K562 (cell line): Measurements from ENCODE around the gene OBSL1. TPM values are rescaled to one million over a fixed set of nuclear protein-coding genes. Genes with fewer than 3 reads are reported as not detected.
A peak's percentile ranks its signal among the peaks of the same experiment; 100 is the strongest.

Experiments
- ATAC-seq: fragments of 200-7000 bp; cut with Tn5 transposase; 3 replicates; pipeline ENCODE4 v1.9.1; 2020; ENCODE audit warnings: moderate library complexity
- BruUV-seq: library from RNA; stranded (reverse); fragments of 400-500 nt; replicated peaks from 2 replicates; lab custom pipeline; 2021; lab: Mats Ljungman, UMichigan
- CTCF ChIA-PET: fragments of 300-600 bp; formaldehyde crosslinking; extraction: SDS; loops from one replicate; lab custom pipeline; 2021; ENCODE audit warnings: low intra/inter-chr PET ratio; lab: Yijun Ruan, JAX
- POLR2A ChIA-PET: fragments of 300-600, 350-650 bp; sonication (Branson Sonifier 250); formaldehyde crosslinking; extraction: SDS; loops from one replicate; lab custom pipeline; 2021; ENCODE audit warnings: antibody characterized with exemption, inconsistent platforms; lab: Yijun Ruan, JAX
- DNase-seq, 4 experiments: peaks; one replicate each; pipeline versions ENCODE4 v3.0.0 to v3.0.0-alpha.2; 2011 to 2018; ENCODE audit warnings: low spot score in 3 of 4, mixed read lengths in 3 of 4; ENCODE audit errors: extremely low read depth in 1 of 4
- FAIRE-seq: peaks from 2 replicates; lab custom pipeline; 2011; peaks lifted over from hg19 to GRCh38; lab: Jason Lieb, UNC
- H2AFZ ChIP-seq: 2 replicates; pipeline ENCODE4 v1.6.0; 2011; ENCODE audit warnings: low read depth, low read length, control low read depth, inconsistent platforms
- H3K27ac ChIP-seq: fragments of 200-600 bp; 3 replicates; pipeline ENCODE4 v1.8.0; 2011; ENCODE audit warnings: low read depth, mild to moderate bottlenecking, control low read depth, inconsistent platforms, low read length, moderate library complexity, mixed read lengths; ENCODE audit errors: extremely low read depth
- H3K27me3 ChIP-seq, 2 experiments: fragments of 300-600 bp in 1 of 2; 2 replicates in 1 of 2; 3 replicates in 1 of 2; pipeline versions ENCODE4 v1.6.0 to v1.8.0; 2011; ENCODE audit warnings: inconsistent platforms in 2 of 2, low read length in 2 of 2, mild to moderate bottlenecking in 1 of 2, mixed read lengths in 1 of 2, moderate library complexity in 1 of 2; ENCODE audit not compliant: control insufficient read depth in 2 of 2, insufficient read depth in 2 of 2
- H3K36me3 ChIP-seq: fragments of 300-600 bp; 3 replicates; pipeline ENCODE4 v1.8.0; 2011; ENCODE audit warnings: mild to moderate bottlenecking, low read length, inconsistent platforms; ENCODE audit not compliant: control insufficient read depth, insufficient read depth
- H3K4me1 ChIP-seq, 2 experiments: fragments of 200-600 bp in 1 of 2; replicated peaks in 1 of 2; 2 replicates in 1 of 2; 3 replicates in 1 of 2; pipeline versions ENCODE4 v1.5.1 to v1.8.0; 2011; ENCODE audit warnings: inconsistent platforms in 2 of 2, low read length in 2 of 2, mild to moderate bottlenecking in 1 of 2, mixed read lengths in 1 of 2, moderate library complexity in 1 of 2; ENCODE audit not compliant: control insufficient read depth in 2 of 2, insufficient read depth in 2 of 2
- H3K4me2 ChIP-seq: 2 replicates; pipeline ENCODE4 v1.6.1; 2011; ENCODE audit warnings: low read length, control low read depth, inconsistent platforms, mixed read lengths; ENCODE audit not compliant: insufficient read depth
- H3K4me3 ChIP-seq: fragments of 200-600 bp; sonication (generic), shearing (Covaris generic); 2 replicates; pipeline ENCODE4 v1.5.1; 2016; ENCODE audit warnings: control low read depth, inconsistent platforms
- H3K79me2 ChIP-seq: fragments of 200-600 bp; 3 replicates; pipeline ENCODE4 v1.8.0; 2011; ENCODE audit warnings: low read length, inconsistent platforms; ENCODE audit not compliant: control insufficient read depth, insufficient read depth
- H3K9ac ChIP-seq, 2 experiments: 2 replicates each; pipeline versions ENCODE4 v1.6.0 to v1.6.1; 2011; ENCODE audit warnings: low read depth in 2 of 2, low read length in 2 of 2, control low read depth in 1 of 2, inconsistent platforms in 1 of 2, mild to moderate bottlenecking in 1 of 2, mixed read lengths in 1 of 2; ENCODE audit not compliant: insufficient read depth in 1 of 2
- H3K9me1 ChIP-seq: one replicate; pipeline ENCODE4 v1.6.0; 2011; ENCODE audit warnings: inconsistent platforms, mild to moderate bottlenecking, low read length, moderate library complexity; ENCODE audit not compliant: control insufficient read depth, insufficient read depth
- H3K9me3 ChIP-seq: replicated peaks from 2 replicates; pipeline ENCODE4 v1.5.1; 2011; ENCODE audit warnings: low read depth, low read length, inconsistent platforms; ENCODE audit not compliant: control insufficient read depth, insufficient read depth
- H4K20me1 ChIP-seq: replicated peaks from 2 replicates; pipeline ENCODE4 v1.6.1; 2011; ENCODE audit warnings: low read length, inconsistent platforms, mixed read lengths; ENCODE audit not compliant: control insufficient read depth, insufficient read depth
- CHD4 ChIP-seq: fragments of 200-600 bp; sonication (generic); IDR thresholded peaks from 3 replicates; pipeline ENCODE4 v1.6.1; 2012; ENCODE audit warnings: low read depth, mild to moderate bottlenecking, mixed read lengths, low read length, inconsistent platforms; ENCODE audit not compliant: insufficient read depth, insufficient replicate concordance, poor library complexity, severe bottlenecking
- IRF2 ChIP-seq: sonication (generic); formaldehyde crosslinking; IDR thresholded peaks from 2 replicates; pipeline ENCODE4 v1.8.1; 2022; ENCODE audit warnings: mild to moderate bottlenecking, missing genetic modification reagents
- MLX ChIP-seq, 2 experiments: fragments of 450-650 bp in 1 of 2; sonication (generic) in 1 of 2; formaldehyde crosslinking; conservative IDR thresholded peaks; 2 replicates each; pipeline versions ENCODE4 v1.4.0 to v1.8.1; 2020 to 2022; ENCODE audit warnings: mild to moderate bottlenecking in 1 of 2, missing genetic modification reagents in 1 of 2
- PRMT5 ChIP-seq: sonication (generic); formaldehyde crosslinking; IDR thresholded peaks from 2 replicates; pipeline ENCODE4 v1.5.0; 2020; ENCODE audit warnings: missing genetic modification reagents
- RNF2 ChIP-seq: sonication (generic); IDR thresholded peaks from 2 replicates; pipeline ENCODE4 v1.6.1; 2016
- SREBF2 ChIP-seq: sonication (generic); formaldehyde crosslinking; IDR thresholded peaks from 2 replicates; pipeline ENCODE4 v1.4.0; 2020; ENCODE audit warnings: mild to moderate bottlenecking, missing genetic modification reagents
- ZBTB40 ChIP-seq, 2 experiments: fragments of 450-650 bp in 1 of 2; sonication (generic) in 1 of 2; formaldehyde crosslinking in 1 of 2; IDR thresholded peaks; 2 replicates each; pipeline versions ENCODE4 v1.7.1 to v1.9.0; 2016 to 2022; ENCODE audit warnings: inconsistent platforms in 1 of 2, mild to moderate bottlenecking in 1 of 2, missing genetic modification reagents in 1 of 2
- ZNF239 ChIP-seq: fragments of 250-450 bp; sonication (Bioruptor Pico); IDR thresholded peaks from 2 replicates; pipeline ENCODE4 v1.4.0; 2020; ENCODE audit warnings: mild to moderate bottlenecking
- ZNF316 ChIP-seq: fragments of 450-650 bp; IDR thresholded peaks from 2 replicates; pipeline ENCODE4 v1.6.1; 2016
- ZNF511 ChIP-seq: sonication (generic); formaldehyde crosslinking; IDR thresholded peaks from 2 replicates; pipeline ENCODE4 v1.8.0; 2022; ENCODE audit warnings: mild to moderate bottlenecking, missing genetic modification reagents
- WGBS: fragments of 100-300 bp; shearing (Covaris generic); methylation state at CpG from one replicate; pipeline ENCODE4 v1.1.6; 2016; ENCODE audit warnings: low coverage, mixed read lengths; ENCODE audit not compliant: insufficient coverage; ENCODE audit errors: missing lambda C conversion rate; 5-methylcytosine and 5-hydroxymethylcytosine counted together
- in situ Hi-C: fragments of 300-500 bp; cut with MboI; formaldehyde crosslinking; loops from 4 replicates; pipeline ENCODE4 v1.15.0; 2018; ENCODE audit warnings: inconsistent platforms, mixed read lengths
- intact Hi-C: fragments of 100-400 bp; cut with micrococcal nuclease; formaldehyde crosslinking; loops from 2 replicates; pipeline ENCODE4 v1.14.2; 2022
- polyA plus RNA-seq, 8 experiments: library from polyadenylated mRNA; depleted of rRNA in 4 of 8; stranded (reverse) in 5 of 8; unstranded in 3 of 8; fragments of >200 nt; fragmentation: Nextera tagmentation in 2 of 8; fragmentation: Illumina TruSeq in 1 of 8; extraction: Ambion mirVana in 2 of 8; extraction: Trizol in 1 of 8; gene quantifications; 2 replicates each; pipeline versions ENCODE4 v1.2.1 to v1.2.3, GENCODE V29; 2011 to 2014; ENCODE audit warnings: inconsistent platforms in 1 of 8, missing spikeins in 1 of 8
- total RNA-seq, 7 experiments: library from RNA; depleted of rRNA in 6 of 7; stranded (reverse); fragments of >200 nt in 6 of 7; fragmentation: Illumina TruSeq in 2 of 7; extraction: Trizol in 2 of 7; gene quantifications; 2 replicates each; pipeline versions ENCODE4 v1.2.1 to v1.2.3, GENCODE V29; 2011 to 2021; ENCODE audit warnings: low replicate concordance in 1 of 7

Gene OBSL1
- total and polyA plus RNA-seq, 9 of the 15 experiments (the other 6 are each of a cell fraction or from before 2014, with no cell fraction given), result 1.2 to 26.6 (median 8.6) TPM

GRCh38 chr2:219557791-219558785 is 13.3 kb downstream of the OBSL1 start:
- H3K27ac ChIP-seq, result no peak overlapping the region
- H3K27me3 ChIP-seq, result peaks cover 0 to 8% of the 10 kb centered on the region in 2 experiments; a peak in 3 of 5 replicates
- intact Hi-C loops (no loop called here), in situ Hi-C loops (no loop called here)
- no peaks in the 10 kb centered on the region for H4K20me1 ChIP-seq
- no peak for DNase-seq
- no peak overlapping the region for H3K4me3 ChIP-seq
- H3K4me2 ChIP-seq, result no peak overlapping the region
- H3K36me3 ChIP-seq, result no peaks in the 10 kb centered on the region
- no peak for ATAC-seq
- H3K79me2 ChIP-seq, result no peaks in the 10 kb centered on the region
- no peaks in the 10 kb centered on the region for H3K9me3 ChIP-seq
- ChIA-PET POLR2A (interaction anchor here (0.6 to 0.7 kb wide), 3 partner anchors 22 to 378 kb away, joined by 3 to 6 read pairs (median 3); no protein-coding TSS in a partner anchor), CTCF (no interaction called here)
- peaks cover 2 to 50% of the 10 kb centered on the region in 2 experiments; a peak in 2 of 5 replicates for H3K4me1 ChIP-seq
- BruUV-seq, result no TSS peak
- 8% methylated on average over 11 of the region's 25 CpGs for whole genome bisulfite sequencing
- no peak overlapping the region for H2AFZ ChIP-seq
- FAIRE-seq, result no peak
- H3K9ac ChIP-seq, result 0 out of 4 replicates have a peak overlapping the region, but pooled peaks of 1 of the 2 experiments have one; percentile 17
- no peaks in the 10 kb centered on the region for H3K9me1 ChIP-seq
- no peak for TF ChIP-seq SREBF2
- no peak for TF ChIP-seq CHD4
- TF ChIP-seq ZNF316, result no peak
- TF ChIP-seq MLX (CRISPR knock-in tag; conservative IDR thresholded peaks at IDR 0.05), result no peak
- no peak for TF ChIP-seq ZNF239 (CRISPR knock-in tag)
- no peak for TF ChIP-seq RNF2
- TF ChIP-seq ZBTB40 (IDR thresholded peaks at IDR 0.05), result no peak
- no peak for TF ChIP-seq ZBTB40 (CRISPR knock-in tag; IDR thresholded peaks at IDR 0.05)
- no peak for TF ChIP-seq ZNF511 (CRISPR knock-in tag)
- TF ChIP-seq PRMT5 (CRISPR knock-in tag), result no peak
- no peak for TF ChIP-seq IRF2
